D341Med (cell line): Measurements from ENCODE around the gene TMEM184B.

Experiments used
- DNase-seq: peaks from one replicate; pipeline ENCODE4 v3.0.0; 2012; ENCODE audit warnings: low spot score

TMEM184B gene

GRCh38 chr22:38276166-38276565 is 3.4 kb upstream of the TMEM184B start:
- no peak for DNase-seq

- DNase-seq, result no peak
Measured at GRCh38 chr22:38273135-38273826, 471 bp upstream of the TMEM184B start.

GRCh38 chr22:38271927-38272372 is 860 bp downstream of the TMEM184B start:
- DNase-seq, result no peak

GRCh38 chr22:38271101-38271500 is 1.7 kb downstream of the TMEM184B start:
- no peak for DNase-seq

GRCh38 chr22:38270091-38270992 is 2.5 kb downstream of the TMEM184B start:
- no peak for DNase-seq

GRCh38 chr22:38269466-38269865 is 3.3 kb downstream of the TMEM184B start:
- no peak for DNase-seq

- DNase-seq, result no peak
Measured at GRCh38 chr22:38267086-38267485, 5.7 kb downstream of the TMEM184B start.

GRCh38 chr22:38266120-38266519 is 6.7 kb downstream of the TMEM184B start:
- DNase-seq, result no peak

- no peak for DNase-seq
Measured at GRCh38 chr22:38264322-38264843, 8.4 kb downstream of the TMEM184B start.

- DNase-seq, result peak; percentile 69
Measured at GRCh38 chr22:38262051-38262795, 10.6 kb downstream of the TMEM184B start.

GRCh38 chr22:38260761-38261681 is 11.8 kb downstream of the TMEM184B start:
- DNase-seq, result no peak

GRCh38 chr22:38259370-38259769 is 13.4 kb downstream of the TMEM184B start:
- DNase-seq, result no peak

GRCh38 chr22:38258895-38259294 is 13.9 kb downstream of the TMEM184B start:
- DNase-seq, result no peak

GRCh38 chr22:38257650-38258250 is 15.1 kb downstream of the TMEM184B start:
- DNase-seq, result no peak

- no peak for DNase-seq
Measured at GRCh38 chr22:38257181-38257580, 15.6 kb downstream of the TMEM184B start.

GRCh38 chr22:38255697-38256096 is 17.1 kb downstream of the TMEM184B start:
- DNase-seq, result no peak

GRCh38 chr22:38251341-38251692 is 21.5 kb downstream of the TMEM184B start:
- DNase-seq, result no peak

GRCh38 chr22:38250643-38251340 is 22.0 kb downstream of the TMEM184B start:
- DNase-seq, result no peak

GRCh38 chr22:38249803-38250642 is 22.8 kb downstream of the TMEM184B start:
- DNase-seq, result no peak
